DOHH2 (cell line): Measurements from ENCODE around the gene PPP1R3F.

Experiments
- H3F3A ChIP-seq: fragments of 200-600 bp; sonication (generic), shearing (Covaris generic); 2 replicates; pipeline ENCODE4 v1.6.0; 2016; ENCODE audit warnings: antibody characterized with exemption, mild to moderate bottlenecking; ENCODE audit not compliant: control insufficient read depth, insufficient read depth
- H3K27ac ChIP-seq: fragments of 200-600 bp; sonication (generic); 2 replicates; pipeline ENCODE4 v1.5.1; 2014; ENCODE audit warnings: low read depth, mild to moderate bottlenecking, low read length, moderate library complexity
- H3K27me3 ChIP-seq: fragments of 200-600 bp; sonication (generic); 2 replicates; pipeline ENCODE4 v1.6.1; 2014; ENCODE audit warnings: mild to moderate bottlenecking, low read length, mixed read lengths; ENCODE audit not compliant: control insufficient read depth
- H3K36me3 ChIP-seq: fragments of 200-600 bp; sonication (generic); 2 replicates; pipeline ENCODE4 v1.6.1; 2014; ENCODE audit warnings: mild to moderate bottlenecking, low read length, moderate library complexity, mixed read lengths; ENCODE audit not compliant: control insufficient read depth
- H3K4me1 ChIP-seq: fragments of 200-600 bp; sonication (generic); 2 replicates; pipeline ENCODE4 v1.6.1; 2014; ENCODE audit warnings: mild to moderate bottlenecking, low read length, mixed read lengths; ENCODE audit not compliant: control insufficient read depth
- H3K4me2 ChIP-seq: fragments of 200-600 bp; sonication (generic); 2 replicates; pipeline ENCODE4 v1.6.0; 2014; ENCODE audit warnings: mild to moderate bottlenecking, low read length, moderate library complexity
- H3K4me3 ChIP-seq: fragments of 200-600 bp; sonication (generic); 2 replicates; pipeline ENCODE4 v1.5.1; 2014; ENCODE audit warnings: mild to moderate bottlenecking, low read length, mixed read lengths
- H3K79me2 ChIP-seq: fragments of 200-600 bp; sonication (generic); 2 replicates; pipeline ENCODE4 v1.6.1; 2014; ENCODE audit warnings: mild to moderate bottlenecking, low read length, mixed read lengths; ENCODE audit not compliant: control insufficient read depth
- H3K9me2 ChIP-seq: fragments of 200-600 bp; sonication (generic); replicated peaks from 2 replicates; pipeline ENCODE4 v1.6.1; 2014; ENCODE audit warnings: mild to moderate bottlenecking, low read length, mixed read lengths; ENCODE audit not compliant: control insufficient read depth
- H3K9me3 ChIP-seq: fragments of 200-600 bp; sonication (generic); 2 replicates; pipeline ENCODE4 v1.6.1; 2014; ENCODE audit warnings: antibody characterized with exemption, low read length, mixed read lengths; ENCODE audit not compliant: control insufficient read depth, insufficient read depth
- H4K20me1 ChIP-seq: fragments of 200-600 bp; sonication (generic); 2 replicates; pipeline ENCODE4 v1.6.0; 2014; ENCODE audit warnings: low read depth, mild to moderate bottlenecking, antibody characterized with exemption, low read length, moderate library complexity; ENCODE audit not compliant: control insufficient read depth, insufficient read depth
- CTCF ChIP-seq: fragments of 200-600 bp; sonication (generic); IDR thresholded peaks from one replicate; pipeline ENCODE4 v1.5.1; 2014; ENCODE audit warnings: antibody characterized with exemption, mild to moderate bottlenecking, low read depth, low read length; ENCODE audit not compliant: poor library complexity, severe bottlenecking
- EZH2phosphoT487 ChIP-seq: fragments of 200-600 bp; sonication (generic); IDR thresholded peaks from 2 replicates; pipeline ENCODE4 v1.6.1; 2017; ENCODE audit warnings: borderline replicate concordance, mild to moderate bottlenecking, antibody characterized with exemption, low read length, moderate library complexity, mixed read lengths

PPP1R3F gene

GRCh38 chrX:49286581-49286980 lies 17.0 kb downstream of the PPP1R3F start:
- H4K20me1 ChIP-seq, result no peaks in the 10 kb centered on the region
- no peak overlapping the region for H3K4me2 ChIP-seq
- no peak overlapping the region for H3K27ac ChIP-seq
- no peaks in the 10 kb centered on the region for H3K9me3 ChIP-seq
- TF ChIP-seq CTCF (no peak), EZH2phosphoT487 (no peak)
- H3K9me2 ChIP-seq, result no peaks in the 10 kb centered on the region
- no peaks in the 10 kb centered on the region for H3F3A ChIP-seq
- H3K27me3 ChIP-seq, result no peaks in the 10 kb centered on the region
- H3K4me1 ChIP-seq, result no peaks in the 10 kb centered on the region
- H3K79me2 ChIP-seq, result no peaks in the 10 kb centered on the region
- H3K36me3 ChIP-seq, result no peaks in the 10 kb centered on the region
- no peak overlapping the region for H3K4me3 ChIP-seq

GRCh38 chrX:49287665-49288064 lies 18.1 kb downstream of the PPP1R3F start:
- no peaks in the 10 kb centered on the region for H3K27me3 ChIP-seq
- no peak overlapping the region for H3K27ac ChIP-seq
- H3K9me2 ChIP-seq, result no peaks in the 10 kb centered on the region
- H3K4me2 ChIP-seq, result no peak overlapping the region
- no peaks in the 10 kb centered on the region for H4K20me1 ChIP-seq
- no peaks in the 10 kb centered on the region for H3K9me3 ChIP-seq
- TF ChIP-seq EZH2phosphoT487 (no peak), CTCF (no peak)
- no peaks in the 10 kb centered on the region for H3F3A ChIP-seq
- H3K36me3 ChIP-seq, result no peaks in the 10 kb centered on the region
- H3K4me3 ChIP-seq, result no peak overlapping the region
- H3K79me2 ChIP-seq, result no peaks in the 10 kb centered on the region
- H3K4me1 ChIP-seq, result no peaks in the 10 kb centered on the region

- H3F3A ChIP-seq, result no peaks in the 10 kb centered on the region
- no peak for TF ChIP-seq EZH2phosphoT487
- TF ChIP-seq CTCF, result no peak
- H3K4me2 ChIP-seq, result no peak overlapping the region
- H3K27ac ChIP-seq, result no peak overlapping the region
- no peak overlapping the region for H3K4me3 ChIP-seq
- H3K4me1 ChIP-seq, result no peaks in the 10 kb centered on the region
- H4K20me1 ChIP-seq, result no peaks in the 10 kb centered on the region
- no peaks in the 10 kb centered on the region for H3K27me3 ChIP-seq
- no peaks in the 10 kb centered on the region for H3K36me3 ChIP-seq
- H3K9me2 ChIP-seq, result no peaks in the 10 kb centered on the region
- H3K9me3 ChIP-seq, result no peaks in the 10 kb centered on the region
- H3K79me2 ChIP-seq, result no peaks in the 10 kb centered on the region
Observed at GRCh38 chrX:49290215-49290614, 20.6 kb downstream of the PPP1R3F start.
